Astrocyte (in vitro differentiated cells and primary cell): ENCODE data around the gene CDCP1.

ENCODE experiments used
- EZH2 ChIP-seq: IDR thresholded peaks from 2 replicates; pipeline ENCODE4 v1.6.1; 2012; ENCODE audit warnings: mild to moderate bottlenecking, low read length, inconsistent platforms; ENCODE audit not compliant: insufficient read depth
- TF ChIP-seq, protein P1 (sequence below): IDR thresholded peaks from 2 replicates; pipeline ENCODE4 v1.5.1; 2011; ENCODE audit warnings: low read depth, mild to moderate bottlenecking, inconsistent platforms, low read length, moderate library complexity; ENCODE audit not compliant: insufficient read depth

DNA sequence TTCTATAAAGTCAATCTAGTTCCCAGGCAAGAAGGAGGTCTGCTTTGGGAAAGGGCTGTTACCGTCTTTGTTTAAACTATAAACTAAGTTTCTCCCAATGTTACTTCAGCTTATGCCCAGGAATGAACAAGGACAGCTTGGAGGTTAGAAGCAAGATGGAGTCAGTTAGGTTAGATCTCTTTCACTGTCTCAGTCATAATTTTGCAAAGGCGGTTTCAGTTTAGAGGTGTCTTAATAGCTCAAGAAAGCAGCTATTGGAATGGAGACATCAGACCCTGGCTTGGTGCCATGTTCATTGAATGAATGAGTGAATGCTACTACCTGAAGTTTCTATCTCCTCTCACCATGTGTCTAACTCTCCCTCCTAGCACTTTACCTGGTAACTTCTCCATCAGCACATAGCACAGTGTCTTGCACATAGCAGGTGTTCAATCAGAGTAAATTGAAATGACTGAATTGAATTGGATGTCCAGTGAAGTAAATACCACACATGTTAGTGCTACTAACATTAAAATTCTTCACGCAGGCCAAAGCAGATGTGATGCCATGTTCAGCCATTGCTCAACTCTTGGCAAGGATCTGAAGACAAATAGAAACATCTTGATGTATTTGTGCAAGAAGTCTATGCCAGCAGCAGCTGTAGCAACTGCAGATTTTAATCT is 91.9 kb downstream of the CDCP1 start:
- TF ChIP-seq, protein P1, sequence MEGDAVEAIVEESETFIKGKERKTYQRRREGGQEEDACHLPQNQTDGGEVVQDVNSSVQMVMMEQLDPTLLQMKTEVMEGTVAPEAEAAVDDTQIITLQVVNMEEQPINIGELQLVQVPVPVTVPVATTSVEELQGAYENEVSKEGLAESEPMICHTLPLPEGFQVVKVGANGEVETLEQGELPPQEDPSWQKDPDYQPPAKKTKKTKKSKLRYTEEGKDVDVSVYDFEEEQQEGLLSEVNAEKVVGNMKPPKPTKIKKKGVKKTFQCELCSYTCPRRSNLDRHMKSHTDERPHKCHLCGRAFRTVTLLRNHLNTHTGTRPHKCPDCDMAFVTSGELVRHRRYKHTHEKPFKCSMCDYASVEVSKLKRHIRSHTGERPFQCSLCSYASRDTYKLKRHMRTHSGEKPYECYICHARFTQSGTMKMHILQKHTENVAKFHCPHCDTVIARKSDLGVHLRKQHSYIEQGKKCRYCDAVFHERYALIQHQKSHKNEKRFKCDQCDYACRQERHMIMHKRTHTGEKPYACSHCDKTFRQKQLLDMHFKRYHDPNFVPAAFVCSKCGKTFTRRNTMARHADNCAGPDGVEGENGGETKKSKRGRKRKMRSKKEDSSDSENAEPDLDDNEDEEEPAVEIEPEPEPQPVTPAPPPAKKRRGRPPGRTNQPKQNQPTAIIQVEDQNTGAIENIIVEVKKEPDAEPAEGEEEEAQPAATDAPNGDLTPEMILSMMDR = no peak
- TF ChIP-seq EZH2 = no peak
